Neuronal stem cell (in vitro differentiated cells): ENCODE data around the gene RBP7.

Experiments
- DNase-seq: peaks from one replicate; pipeline ENCODE4 v3.0.0-alpha.2; 2013; ENCODE audit warnings: low spot score
- H2AFZ ChIP-seq: one replicate; pipeline ENCODE4 v1.6.1; 2013; ENCODE audit warnings: mild to moderate bottlenecking, low read length, inconsistent platforms
- H2AK5ac ChIP-seq: 2 replicates; pipeline ENCODE4 v1.6.1; 2013; ENCODE audit warnings: low read depth, mild to moderate bottlenecking, inconsistent platforms, low read length, moderate library complexity, mixed read lengths
- H2BK120ac ChIP-seq: 2 replicates; pipeline ENCODE4 v1.6.1; 2013; ENCODE audit warnings: low read depth, mild to moderate bottlenecking, inconsistent platforms, low read length, moderate library complexity, mixed read lengths
- H2BK12ac ChIP-seq: one replicate; pipeline ENCODE4 v1.6.1; 2013; ENCODE audit warnings: low read length, inconsistent platforms
- H2BK15ac ChIP-seq: 2 replicates; pipeline ENCODE4 v1.6.1; 2013; ENCODE audit warnings: mild to moderate bottlenecking, low read length, inconsistent platforms, mixed read lengths
- H2BK5ac ChIP-seq: one replicate; pipeline ENCODE4 v1.6.1; 2013; ENCODE audit warnings: inconsistent platforms, mild to moderate bottlenecking, low read length, moderate library complexity
- H3K14ac ChIP-seq: one replicate; pipeline ENCODE4 v1.6.1; 2013; ENCODE audit warnings: low read length, inconsistent platforms
- H3K18ac ChIP-seq: 2 replicates; pipeline ENCODE4 v1.6.1; 2013; ENCODE audit warnings: low read length, inconsistent platforms
- H3K23ac ChIP-seq: 2 replicates; pipeline ENCODE4 v1.6.1; 2013; ENCODE audit warnings: low read depth, mild to moderate bottlenecking, mixed read lengths, low read length, inconsistent platforms; ENCODE audit not compliant: poor library complexity
- H3K27ac ChIP-seq: replicated peaks from 3 replicates; pipeline ENCODE4 v1.5.1; 2013; ENCODE audit warnings: low read length, inconsistent platforms
- H3K27me3 ChIP-seq, 3 experiments: 2 replicates each; pipeline ENCODE4 v1.6.1; 2013; ENCODE audit warnings: low read length in 3 of 3, mild to moderate bottlenecking in 2 of 3, inconsistent platforms in 1 of 3, low read depth in 1 of 3, mixed read lengths in 1 of 3, moderate library complexity in 1 of 3; ENCODE audit not compliant: control insufficient read depth in 3 of 3, insufficient read depth in 3 of 3
- H3K36me3 ChIP-seq, 2 donors: replicated peaks in 1 of 2; 2 replicates each; pipeline ENCODE4 v1.6.1; 2013; ENCODE audit warnings: low read length in 2 of 2; ENCODE audit not compliant: control insufficient read depth in 2 of 2, insufficient read depth in 2 of 2
- H3K4ac ChIP-seq: 2 replicates; pipeline ENCODE4 v1.6.1; 2013; ENCODE audit warnings: inconsistent platforms, mild to moderate bottlenecking, low read length, moderate library complexity
- H3K4me1 ChIP-seq, 2 donors: 1 replicate in 1 of 2; 2 replicates in 1 of 2; pipeline ENCODE4 v1.6.1; 2013; ENCODE audit warnings: low read length in 2 of 2, low read depth in 1 of 2; ENCODE audit not compliant: control insufficient read depth in 2 of 2, insufficient read depth in 1 of 2
- H3K4me2 ChIP-seq: one replicate; pipeline ENCODE4 v1.6.1; 2013; ENCODE audit warnings: mild to moderate bottlenecking, low read length, inconsistent platforms; ENCODE audit not compliant: insufficient read depth, poor library complexity, severe bottlenecking
- H3K4me3 ChIP-seq, 2 donors: 2 replicates each; pipeline ENCODE4 v1.5.1; 2013; ENCODE audit warnings: low read length in 2 of 2, mild to moderate bottlenecking in 2 of 2, inconsistent platforms in 1 of 2, moderate library complexity in 1 of 2
- H3K79me1 ChIP-seq: one replicate; pipeline ENCODE4 v1.6.1; 2013; ENCODE audit warnings: low read depth, mild to moderate bottlenecking, inconsistent platforms, low read length, moderate library complexity
- H3K9ac ChIP-seq: one replicate; pipeline ENCODE4 v1.6.1; 2013; ENCODE audit warnings: mild to moderate bottlenecking, low read depth, low read length, inconsistent platforms; ENCODE audit not compliant: poor library complexity
- H3K9me3 ChIP-seq, 2 donors: replicated peaks in 1 of 2; 2 replicates each; pipeline versions ENCODE3 to v1.6.1; 2013; ENCODE audit warnings: low read length in 2 of 2, mild to moderate bottlenecking in 2 of 2, inconsistent platforms in 1 of 2, low read depth in 1 of 2, mixed read lengths in 1 of 2, moderate library complexity in 1 of 2; ENCODE audit not compliant: control insufficient read depth in 2 of 2, insufficient read depth in 1 of 2
- H4K8ac ChIP-seq: one replicate; pipeline ENCODE4 v1.6.1; 2013; ENCODE audit warnings: low read depth, mild to moderate bottlenecking, inconsistent platforms, low read length, moderate library complexity
- H4K91ac ChIP-seq: one replicate; pipeline ENCODE4 v1.6.1; 2013; ENCODE audit warnings: low read length, low read depth, mild to moderate bottlenecking, inconsistent platforms; ENCODE audit not compliant: poor library complexity
- WGBS, 2 donors: extraction: QIAGEN DNeasy Blood & Tissue Kit; methylation state at CpG; one replicate each; pipeline ENCODE4 v1.1.7; 2013; ENCODE audit warnings: missing lambda C conversion rate in 2 of 2, mixed read lengths in 1 of 2; ENCODE audit not compliant: insufficient read length in 2 of 2, insufficient replicate concordance in 1 of 2; ENCODE audit errors: extremely low coverage in 2 of 2; 5-methylcytosine and 5-hydroxymethylcytosine counted together

RBP7 gene

GRCh38 chr1:10057343-10057742 lies 60.3 kb downstream of the RBP7 start:
- Histone ChIP-seq H3K4me3 (no peak overlapping the region), H3K4ac (no peak overlapping the region), H3K9ac (no peak overlapping the region), H3K23ac (no peak overlapping the region), H2BK120ac (no peak overlapping the region), H2AFZ (no peak overlapping the region), H3K14ac (no peak overlapping the region), H2BK12ac (no peak overlapping the region), H4K8ac (no peak overlapping the region), H3K27ac (no peak overlapping the region), H2AK5ac (no peak overlapping the region), H3K79me1 (peaks cover 6% of the 10 kb centered on the region), H2BK5ac (no peak overlapping the region), H4K91ac (no peak overlapping the region), H3K36me3 (peaks cover 2 to 9% of the 10 kb centered on the region in 2 donors), H2BK15ac (no peak overlapping the region), H3K4me2 (no peak overlapping the region), H3K18ac (no peak overlapping the region), H3K9me3 (no peaks in the 10 kb centered on the region), H3K27me3 (no peaks in the 10 kb centered on the region), H3K4me1 (peaks cover 0 to 7% of the 10 kb centered on the region in 2 donors)
- WGBS, 2 donors: no CpG with 5 or more reads among the region's 4 CpGs
- no peak for DNase-seq

DNA sequence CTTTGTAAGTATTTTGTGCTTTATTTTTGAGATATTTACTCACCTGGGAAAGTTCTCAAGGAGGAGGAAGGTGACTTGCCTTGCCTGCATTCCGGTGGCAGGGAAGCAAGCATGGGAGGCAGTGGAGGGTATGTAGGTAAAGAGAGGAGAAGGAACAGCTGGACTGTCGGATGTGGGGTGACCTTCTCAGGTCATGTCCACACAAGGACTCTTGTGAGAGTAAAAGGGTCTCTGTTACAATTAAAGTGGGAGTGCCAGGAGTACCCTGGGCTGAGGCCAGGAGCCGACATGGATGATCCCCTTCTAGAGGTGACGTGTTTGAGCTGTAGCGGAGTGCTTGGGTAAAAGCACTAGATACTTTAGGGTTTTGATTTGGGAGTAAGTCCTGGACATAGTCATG lies 60.8 kb downstream of the RBP7 start:
- Histone ChIP-seq H3K14ac (no peak overlapping the region), H3K18ac (no peak overlapping the region), H3K4ac (no peak overlapping the region), H3K4me1 (peaks cover 0 to 7% of the 10 kb centered on the region in 2 donors), H3K79me1 (peaks cover 3% of the 10 kb centered on the region), H3K23ac (no peak overlapping the region), H2AFZ (no peak overlapping the region), H2BK120ac (no peak overlapping the region), H3K9ac (no peak overlapping the region), H2AK5ac (no peak overlapping the region), H3K27ac (no peak overlapping the region), H3K4me2 (no peak overlapping the region), H2BK15ac (no peak overlapping the region), H3K4me3 (no peak overlapping the region), H3K27me3 (no peaks in the 10 kb centered on the region), H3K9me3 (no peaks in the 10 kb centered on the region), H4K8ac (no peak overlapping the region), H3K36me3 (peaks cover 2 to 7% of the 10 kb centered on the region in 2 donors), H2BK12ac (no peak overlapping the region), H4K91ac (no peak overlapping the region), H2BK5ac (no peak overlapping the region)
- WGBS, 2 donors: no CpG with 5 or more reads among the region's 5 CpGs
- DNase-seq: no peak

GRCh38 chr1:10059342-10059718 lies 62.3 kb downstream of the RBP7 start:
- H3K36me3 ChIP-seq: peaks cover 0 to 4% of the 10 kb centered on the region in 2 donors
- no peak overlapping the region for H3K4me3 ChIP-seq
- H4K8ac ChIP-seq: no peak overlapping the region
- H3K27me3 ChIP-seq: no peaks in the 10 kb centered on the region
- H3K18ac ChIP-seq: no peak overlapping the region
- H3K4me1 ChIP-seq: peaks cover 0 to 7% of the 10 kb centered on the region in 2 donors
- no peak overlapping the region for H4K91ac ChIP-seq
- no peak overlapping the region for H2AK5ac ChIP-seq
- H2BK120ac ChIP-seq: no peak overlapping the region
- DNase-seq: no peak
- H3K4me2 ChIP-seq: no peak overlapping the region
- H3K9me3 ChIP-seq: no peaks in the 10 kb centered on the region
- H2AFZ ChIP-seq: no peak overlapping the region
- peak overlapping the region; percentile 44 for H3K27ac ChIP-seq
- H3K14ac ChIP-seq: no peak overlapping the region
- H3K9ac ChIP-seq: no peak overlapping the region
- H3K79me1 ChIP-seq: peaks cover 3% of the 10 kb centered on the region
- no peak overlapping the region for H2BK15ac ChIP-seq
- no peak overlapping the region for H2BK5ac ChIP-seq
- no CpG with 5 or more reads among the region's 8 CpGs for WGBS, 2 donors
- H3K23ac ChIP-seq: no peak overlapping the region
- H3K4ac ChIP-seq: no peak overlapping the region
- no peak overlapping the region for H2BK12ac ChIP-seq

DNA sequence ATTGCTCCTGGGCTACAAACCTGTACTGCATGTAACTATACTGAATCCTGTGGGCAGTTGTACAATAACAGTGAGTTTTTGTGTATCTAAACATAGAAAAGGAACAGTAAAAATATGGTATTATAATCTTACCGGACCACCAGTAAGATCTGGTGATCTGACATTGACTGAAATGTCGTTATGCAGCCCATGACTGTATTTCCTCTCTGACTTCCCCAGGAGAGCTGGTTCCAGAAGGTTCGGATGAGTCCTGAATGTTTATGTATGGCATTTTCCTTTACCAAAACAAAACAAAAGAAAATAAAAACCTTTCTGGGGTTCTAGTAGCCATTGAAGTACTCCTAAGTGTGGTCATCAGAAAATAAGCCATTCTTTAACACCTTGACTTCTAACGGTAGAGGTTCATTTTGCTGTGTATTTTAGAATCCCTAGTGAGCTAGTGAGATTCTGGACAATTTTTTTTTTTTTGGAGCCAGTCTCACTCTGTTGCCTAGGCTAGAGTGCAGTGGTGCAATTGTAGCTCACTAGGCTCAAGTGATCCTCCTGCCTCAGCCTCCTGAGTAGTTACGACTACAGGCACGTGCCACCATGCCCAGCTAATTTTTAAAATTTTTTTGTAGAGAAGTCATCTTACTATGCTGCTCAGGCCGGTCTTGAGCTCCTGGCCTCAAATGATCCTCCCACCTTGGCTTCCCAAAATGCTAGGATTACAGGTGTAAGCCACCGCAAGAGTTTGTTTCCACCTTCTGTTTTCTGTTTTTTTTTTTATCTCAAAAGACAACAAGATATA lies 63.5 kb downstream of the RBP7 start:
- no CpG with 5 or more reads among the region's 8 CpGs for WGBS, 2 donors
- Histone ChIP-seq H2AFZ (no peak overlapping the region), H3K4me1 (peaks cover 6 to 11% of the 10 kb centered on the region in 2 donors), H3K9ac (no peak overlapping the region), H3K4me3 (no peak overlapping the region), H2AK5ac (no peak overlapping the region), H2BK120ac (no peak overlapping the region), H3K9me3 (no peaks in the 10 kb centered on the region), H3K27ac (no peak overlapping the region), H3K14ac (no peak overlapping the region), H4K91ac (no peak overlapping the region), H3K23ac (no peak overlapping the region), H3K4ac (no peak overlapping the region), H3K36me3 (peaks cover 0 to 4% of the 10 kb centered on the region in 2 donors), H2BK15ac (no peak overlapping the region), H2BK5ac (no peak overlapping the region), H2BK12ac (no peak overlapping the region), H3K4me2 (no peak overlapping the region), H3K18ac (no peak overlapping the region), H4K8ac (no peak overlapping the region), H3K27me3 (no peaks in the 10 kb centered on the region), H3K79me1 (peaks cover 3% of the 10 kb centered on the region)
- DNase-seq: no peak
